Neural cell (in vitro differentiated cells): Measurements from ENCODE around the gene DRAM2. TPM values are rescaled to one million over a fixed set of nuclear protein-coding genes. Genes with fewer than 3 reads are reported as not detected.

Experiments used
- H2AFZ ChIP-seq: fragments of 200-600, 300-800 bp; sonication (generic), shearing (Covaris generic); 2 replicates; pipeline ENCODE4 v1.6.0; 2014; ENCODE audit warnings: low read depth, mild to moderate bottlenecking, antibody characterized with exemption, low read length, moderate library complexity
- H3F3A ChIP-seq: fragments of 200-600 bp; shearing (Covaris generic); 2 replicates; pipeline ENCODE4 v1.6.1; 2016; ENCODE audit warnings: mild to moderate bottlenecking, moderate library complexity, mixed read lengths, antibody characterized with exemption, low read length; ENCODE audit not compliant: insufficient read depth, poor library complexity, severe bottlenecking
- H3K27ac ChIP-seq: fragments of 200-600, 300-800 bp; sonication (generic), shearing (Covaris generic); 2 replicates; pipeline ENCODE4 v1.5.1; 2014; ENCODE audit warnings: mild to moderate bottlenecking, low read length, moderate library complexity
- H3K27me3 ChIP-seq: fragments of 300-800, 200-600 bp; sonication (generic), shearing (Covaris generic); 2 replicates; pipeline ENCODE4 v1.6.0; 2014; ENCODE audit warnings: mild to moderate bottlenecking, low read depth, low read length, moderate library complexity; ENCODE audit not compliant: insufficient read depth
- H3K36me3 ChIP-seq: fragments of 300-800, 200-600 bp; sonication (generic), shearing (Covaris generic); 2 replicates; pipeline ENCODE4 v1.5.1; 2014; ENCODE audit warnings: mild to moderate bottlenecking, antibody characterized with exemption, low read length, moderate library complexity; ENCODE audit not compliant: insufficient read depth
- H3K4me2 ChIP-seq: fragments of 300-800, 200-600 bp; sonication (generic), shearing (Covaris generic); 2 replicates; pipeline ENCODE4 v1.6.0; 2014; ENCODE audit warnings: mild to moderate bottlenecking, low read length
- H3K4me3 ChIP-seq: fragments of 300-800, 200-600 bp; sonication (generic), shearing (Covaris generic); 2 replicates; pipeline ENCODE4 v1.5.1; 2014; ENCODE audit warnings: mild to moderate bottlenecking, low read length, moderate library complexity
- H3K79me2 ChIP-seq: fragments of 200-600 bp; shearing (Covaris generic); replicated peaks from 2 replicates; pipeline ENCODE4 v1.6.0; 2014; ENCODE audit warnings: mild to moderate bottlenecking, low read length, moderate library complexity; ENCODE audit not compliant: insufficient read depth
- H3K9ac ChIP-seq: fragments of 300-800, 200-600 bp; sonication (generic), shearing (Covaris generic); 2 replicates; pipeline ENCODE4 v1.6.1; 2016; ENCODE audit warnings: mild to moderate bottlenecking, low read length, mixed read lengths
- H3K9me2 ChIP-seq: fragments of 200-600 bp; shearing (Covaris generic); 2 replicates; pipeline ENCODE4 v1.6.1; 2016; ENCODE audit warnings: mild to moderate bottlenecking, low read length, mixed read lengths; ENCODE audit not compliant: insufficient read depth
- H3K9me3 ChIP-seq: fragments of 200-600, 300-800 bp; sonication (generic), shearing (Covaris generic); 2 replicates; pipeline ENCODE4 v1.6.1; 2016; ENCODE audit warnings: mild to moderate bottlenecking, mixed run types, low read length, moderate library complexity, mixed read lengths
- H4K20me1 ChIP-seq: fragments of 200-600 bp; shearing (Covaris generic); 2 replicates; pipeline ENCODE4 v1.6.1; 2016; ENCODE audit warnings: mild to moderate bottlenecking, mixed run types; ENCODE audit not compliant: insufficient read depth
- EP300 ChIP-seq: fragments of 450-650 bp; conservative IDR thresholded peaks from 2 replicates; pipeline ENCODE4 v1.6.1; 2014; ENCODE audit warnings: antibody characterized with exemption, mild to moderate bottlenecking, moderate library complexity; ENCODE audit not compliant: poor library complexity, severe bottlenecking
- EZH2 ChIP-seq: fragments of 200-600, 300-800 bp; shearing (Covaris generic), sonication (generic); IDR thresholded peaks from 2 replicates; pipeline ENCODE4 v1.6.1; 2014; ENCODE audit warnings: antibody characterized with exemption, low read length, borderline replicate concordance, mild to moderate bottlenecking; ENCODE audit not compliant: insufficient read depth, poor library complexity, severe bottlenecking
- MXI1 ChIP-seq: fragments of 450-650 bp; conservative IDR thresholded peaks from 2 replicates; pipeline ENCODE4 v1.6.1; 2014; ENCODE audit warnings: antibody characterized with exemption, mild to moderate bottlenecking; ENCODE audit not compliant: poor library complexity, severe bottlenecking
- POLR2AphosphoS5 ChIP-seq: IDR thresholded peaks from 2 replicates; pipeline ENCODE4 v1.6.1; 2012
- RAD21 ChIP-seq: fragments of 450-650 bp; conservative IDR thresholded peaks from 2 replicates; pipeline ENCODE4 v1.6.1; 2014; ENCODE audit warnings: antibody characterized with exemption, mild to moderate bottlenecking, moderate library complexity
- TAF1 ChIP-seq: IDR thresholded peaks from 2 replicates; pipeline ENCODE4 v1.6.1; 2012; ENCODE audit warnings: low read depth
- polyA plus RNA-seq: library from polyadenylated mRNA; depleted of rRNA; stranded (reverse); fragments of >200 nt; gene quantifications from 2 replicates; pipeline ENCODE4 v1.2.3, GENCODE V29; 2014
- TF ChIP-seq, protein P1 (sequence below): IDR thresholded peaks from 2 replicates; pipeline ENCODE4 v1.6.1; 2012; ENCODE audit warnings: borderline replicate concordance
- TF ChIP-seq, protein P2 (sequence below): fragments of 450-650 bp; IDR thresholded peaks from 2 replicates; pipeline ENCODE4 v1.5.1; 2014; ENCODE audit warnings: antibody characterized with exemption, mild to moderate bottlenecking, moderate library complexity; ENCODE audit not compliant: poor library complexity, severe bottlenecking

Gene DRAM2
- polyA plus RNA-seq, 1 donor from 2014 or later, result 71.0 TPM

DNA sequence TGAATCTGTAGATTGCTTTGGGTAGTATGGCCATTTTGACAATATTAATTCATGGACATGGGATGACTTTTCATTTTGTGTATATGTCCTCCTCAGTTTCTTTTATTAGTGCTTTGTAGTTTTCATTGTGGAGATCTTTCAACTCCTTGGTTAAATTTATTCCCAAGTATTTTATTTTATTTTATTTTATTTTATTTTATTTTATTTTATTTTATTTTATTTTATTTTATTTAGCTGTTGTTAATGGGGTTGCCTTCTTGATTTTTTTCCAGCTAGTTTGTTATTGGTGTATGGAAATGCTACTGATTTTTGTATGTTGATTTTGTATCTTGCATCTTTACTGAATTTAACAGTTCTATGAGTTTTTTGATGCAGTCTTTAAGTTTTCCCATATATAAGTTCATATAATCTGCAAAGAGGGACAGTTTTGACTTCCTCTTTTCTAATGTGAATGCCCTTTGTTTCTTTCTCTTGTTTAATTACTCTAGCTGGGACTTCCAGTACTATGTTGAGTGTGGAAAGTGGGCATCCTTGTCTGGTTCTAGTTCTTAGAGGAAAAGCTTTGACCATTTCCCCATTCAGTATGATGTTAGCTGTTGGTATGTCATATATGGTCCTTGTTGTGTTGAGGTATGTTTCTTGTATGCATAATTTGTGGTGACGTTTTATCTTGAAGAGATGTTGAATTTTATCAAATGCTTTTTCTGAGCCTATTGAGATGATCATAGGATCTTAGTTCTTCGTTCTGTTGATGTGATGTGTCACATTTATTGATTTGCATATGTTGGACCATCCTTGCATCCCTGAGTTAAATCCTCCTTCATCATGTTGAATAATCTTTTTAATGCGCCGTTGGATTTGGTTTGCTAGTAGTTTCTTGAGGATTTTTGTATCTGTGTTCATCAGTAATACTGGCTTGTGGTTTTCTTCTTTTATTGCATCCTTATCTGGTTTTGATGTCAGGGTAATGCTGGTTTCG is 14.4 kb upstream of the DRAM2 start:
- Histone ChIP-seq H3K36me3 (peaks cover 9% of the 10 kb centered on the region), H3K9ac (no peak overlapping the region), H3F3A (no peaks in the 10 kb centered on the region), H3K27me3 (no peaks in the 10 kb centered on the region), H3K4me3 (no peak overlapping the region), H3K9me2 (no peaks in the 10 kb centered on the region), H3K9me3 (no peaks in the 10 kb centered on the region), H2AFZ (no peak overlapping the region), H3K4me2 (no peak overlapping the region), H3K27ac (no peak overlapping the region), H4K20me1 (no peaks in the 10 kb centered on the region), H3K79me2 (peaks cover 20% of the 10 kb centered on the region)
- TF ChIP-seq EP300 (no peak), POLR2AphosphoS5 (no peak), RAD21 (no peak), EZH2 (no peak), TAF1 (no peak), MXI1 (no peak)
- TF ChIP-seq, protein P1, sequence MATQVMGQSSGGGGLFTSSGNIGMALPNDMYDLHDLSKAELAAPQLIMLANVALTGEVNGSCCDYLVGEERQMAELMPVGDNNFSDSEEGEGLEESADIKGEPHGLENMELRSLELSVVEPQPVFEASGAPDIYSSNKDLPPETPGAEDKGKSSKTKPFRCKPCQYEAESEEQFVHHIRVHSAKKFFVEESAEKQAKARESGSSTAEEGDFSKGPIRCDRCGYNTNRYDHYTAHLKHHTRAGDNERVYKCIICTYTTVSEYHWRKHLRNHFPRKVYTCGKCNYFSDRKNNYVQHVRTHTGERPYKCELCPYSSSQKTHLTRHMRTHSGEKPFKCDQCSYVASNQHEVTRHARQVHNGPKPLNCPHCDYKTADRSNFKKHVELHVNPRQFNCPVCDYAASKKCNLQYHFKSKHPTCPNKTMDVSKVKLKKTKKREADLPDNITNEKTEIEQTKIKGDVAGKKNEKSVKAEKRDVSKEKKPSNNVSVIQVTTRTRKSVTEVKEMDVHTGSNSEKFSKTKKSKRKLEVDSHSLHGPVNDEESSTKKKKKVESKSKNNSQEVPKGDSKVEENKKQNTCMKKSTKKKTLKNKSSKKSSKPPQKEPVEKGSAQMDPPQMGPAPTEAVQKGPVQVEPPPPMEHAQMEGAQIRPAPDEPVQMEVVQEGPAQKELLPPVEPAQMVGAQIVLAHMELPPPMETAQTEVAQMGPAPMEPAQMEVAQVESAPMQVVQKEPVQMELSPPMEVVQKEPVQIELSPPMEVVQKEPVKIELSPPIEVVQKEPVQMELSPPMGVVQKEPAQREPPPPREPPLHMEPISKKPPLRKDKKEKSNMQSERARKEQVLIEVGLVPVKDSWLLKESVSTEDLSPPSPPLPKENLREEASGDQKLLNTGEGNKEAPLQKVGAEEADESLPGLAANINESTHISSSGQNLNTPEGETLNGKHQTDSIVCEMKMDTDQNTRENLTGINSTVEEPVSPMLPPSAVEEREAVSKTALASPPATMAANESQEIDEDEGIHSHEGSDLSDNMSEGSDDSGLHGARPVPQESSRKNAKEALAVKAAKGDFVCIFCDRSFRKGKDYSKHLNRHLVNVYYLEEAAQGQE, result no peak
- TF ChIP-seq, protein P2, sequence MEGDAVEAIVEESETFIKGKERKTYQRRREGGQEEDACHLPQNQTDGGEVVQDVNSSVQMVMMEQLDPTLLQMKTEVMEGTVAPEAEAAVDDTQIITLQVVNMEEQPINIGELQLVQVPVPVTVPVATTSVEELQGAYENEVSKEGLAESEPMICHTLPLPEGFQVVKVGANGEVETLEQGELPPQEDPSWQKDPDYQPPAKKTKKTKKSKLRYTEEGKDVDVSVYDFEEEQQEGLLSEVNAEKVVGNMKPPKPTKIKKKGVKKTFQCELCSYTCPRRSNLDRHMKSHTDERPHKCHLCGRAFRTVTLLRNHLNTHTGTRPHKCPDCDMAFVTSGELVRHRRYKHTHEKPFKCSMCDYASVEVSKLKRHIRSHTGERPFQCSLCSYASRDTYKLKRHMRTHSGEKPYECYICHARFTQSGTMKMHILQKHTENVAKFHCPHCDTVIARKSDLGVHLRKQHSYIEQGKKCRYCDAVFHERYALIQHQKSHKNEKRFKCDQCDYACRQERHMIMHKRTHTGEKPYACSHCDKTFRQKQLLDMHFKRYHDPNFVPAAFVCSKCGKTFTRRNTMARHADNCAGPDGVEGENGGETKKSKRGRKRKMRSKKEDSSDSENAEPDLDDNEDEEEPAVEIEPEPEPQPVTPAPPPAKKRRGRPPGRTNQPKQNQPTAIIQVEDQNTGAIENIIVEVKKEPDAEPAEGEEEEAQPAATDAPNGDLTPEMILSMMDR, result no peak

DNA sequence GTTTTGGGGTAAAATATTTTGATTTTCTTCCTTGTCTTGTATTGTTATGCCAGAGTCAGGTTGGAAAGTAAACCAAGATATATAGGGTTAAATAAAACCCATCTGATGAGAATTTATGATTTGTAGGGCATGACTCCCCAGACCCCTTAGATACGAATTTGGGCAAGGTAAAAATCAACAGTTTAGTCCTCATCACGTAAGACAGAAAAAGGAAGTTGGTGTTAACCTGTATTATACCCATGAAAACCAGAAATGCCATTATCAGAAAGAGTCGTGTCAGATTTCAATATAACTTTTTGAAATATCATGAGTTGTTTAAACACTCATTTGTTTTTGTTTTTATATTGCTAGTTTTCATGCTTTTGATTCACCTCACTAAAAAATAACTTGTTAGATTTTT is 11.9 kb upstream of the DRAM2 start:
- no peak overlapping the region for H3K4me2 ChIP-seq
- H3F3A ChIP-seq, result no peaks in the 10 kb centered on the region
- peaks cover 9% of the 10 kb centered on the region for H3K36me3 ChIP-seq
- no peaks in the 10 kb centered on the region for H4K20me1 ChIP-seq
- peaks cover 31% of the 10 kb centered on the region for H3K79me2 ChIP-seq
- H2AFZ ChIP-seq, result no peak overlapping the region
- no peak overlapping the region for H3K27ac ChIP-seq
- H3K9me2 ChIP-seq, result no peaks in the 10 kb centered on the region
- H3K9ac ChIP-seq, result no peak overlapping the region
- TF ChIP-seq RAD21, result no peak
- no peak for TF ChIP-seq POLR2AphosphoS5
- TF ChIP-seq, protein P2, result no peak
- TF ChIP-seq, protein P1, result no peak
- no peak overlapping the region for H3K4me3 ChIP-seq
- H3K9me3 ChIP-seq, result no peaks in the 10 kb centered on the region
- H3K27me3 ChIP-seq, result no peaks in the 10 kb centered on the region
